ENCODE data around the gene PAFAH1B2. TPM values are rescaled to one million over a fixed set of nuclear protein-coding genes. Genes with fewer than 3 reads are reported as not detected.

Gene PAFAH1B2
- total and polyA plus RNA-seq, 2 donors (not counting 3 experiments of a cell fraction or from before 2014, with no cell fraction given): 34.2 to 128 TPM

GRCh38 chr11:117203069-117203407 lies 59.0 kb downstream of the PAFAH1B2 start:
- no peaks in the 10 kb centered on the region for H3K79me2 ChIP-seq (ENCODE audit: control insufficient read depth, insufficient read depth, low read length)
- no peak overlapping the region for H3K4me3 ChIP-seq (replicated peaks in 1 of 3; ENCODE audit: insufficient read depth in 1 of 3, low read depth in 1 of 3, low read length in 3 of 3)
- no TSS peak for BruUV-seq (replicated peaks)
- peaks cover 9% of the 10 kb centered on the region for H3K4me1 ChIP-seq (ENCODE audit: control insufficient read depth, extremely low read depth, insufficient read depth, low read length)
- H3K36me3 ChIP-seq (ENCODE audit: control insufficient read depth in 2 of 2, extremely low read depth in 1 of 2, insufficient read depth in 2 of 2, low read length in 2 of 2): peaks cover 0 to 4% of the 10 kb centered on the region in 2 experiments
- no peak overlapping the region for H3K9ac ChIP-seq (replicated peaks; ENCODE audit: extremely low read depth, insufficient read depth, low read length)
- FAIRE-seq (no peak), DNase-seq (ENCODE audit: low read depth, low spot score) (no peak)
- H2AFZ ChIP-seq (ENCODE audit: low read depth, low read length): no peak overlapping the region
- H3K27me3 ChIP-seq (ENCODE audit: control insufficient read depth in 2 of 2, insufficient read depth in 2 of 2, low read length in 2 of 2): no peaks in the 10 kb centered on the region
- TF ChIP-seq FOS (IDR thresholded peaks at IDR 0.05; ENCODE audit: borderline replicate concordance, insufficient read depth, low read length): no peak
- intact Hi-C loops (cut with micrococcal nuclease): no loop called here
- dilution Hi-C loops (cut with MboI; ENCODE audit: extremely low pct_ligation_motif_present, low sequenced_read_pairs): no loop called here
- H4K20me1 ChIP-seq (replicated peaks; ENCODE audit: control insufficient read depth, extremely low read depth, insufficient read depth, low read length): no peaks in the 10 kb centered on the region
- ChIA-PET CTCF (no interaction called here), POLR2A (no interaction called here)
- H3K9me3 ChIP-seq (replicated peaks; ENCODE audit: control insufficient read depth, insufficient read depth, low read length): no peaks in the 10 kb centered on the region
- H3K27ac ChIP-seq (ENCODE audit: insufficient read depth, low read depth, low read length): no peak overlapping the region
- H3K9me1 ChIP-seq (replicated peaks; ENCODE audit: control insufficient read depth, extremely low read depth, insufficient read depth, low read length): no peaks in the 10 kb centered on the region
- H3K4me2 ChIP-seq (ENCODE audit: insufficient read depth, low read length): no peak overlapping the region

DNA sequence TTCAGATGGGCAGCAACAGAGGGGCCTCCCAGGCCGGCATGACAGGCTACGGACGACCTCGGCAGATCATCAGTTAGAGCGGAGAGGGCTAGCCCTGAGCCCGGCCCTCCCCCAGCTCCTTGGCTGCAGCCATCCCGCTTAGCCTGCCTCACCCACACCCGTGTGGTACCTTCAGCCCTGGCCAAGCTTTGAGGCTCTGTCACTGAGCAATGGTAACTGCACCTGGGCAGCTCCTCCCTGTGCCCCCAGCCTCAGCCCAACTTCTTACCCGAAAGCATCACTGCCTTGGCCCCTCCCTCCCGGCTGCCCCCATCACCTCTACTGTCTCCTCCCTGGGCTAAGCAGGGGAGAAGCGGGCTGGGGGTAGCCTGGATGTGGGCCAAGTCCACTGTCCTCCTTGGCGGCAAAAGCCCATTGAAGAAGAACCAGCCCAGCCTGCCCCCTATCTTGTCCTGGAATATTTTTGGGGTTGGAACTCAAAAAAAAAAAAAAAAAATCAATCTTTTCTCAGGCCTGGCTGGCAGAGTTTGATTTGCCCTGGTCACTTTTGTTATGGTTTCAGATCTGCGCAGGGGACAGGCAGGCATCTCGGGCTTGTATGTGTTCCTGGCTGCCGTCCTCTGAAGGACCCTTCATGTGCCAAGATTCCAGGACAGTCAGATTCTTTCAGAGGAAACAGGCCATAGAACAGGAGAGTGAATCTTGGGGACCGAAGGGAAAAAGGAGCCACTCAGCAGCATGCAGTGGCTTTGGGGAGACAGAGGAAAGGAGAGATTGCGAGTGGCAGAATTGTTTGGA lies 60.4 kb downstream of the PAFAH1B2 start:
- ChIA-PET CTCF (no interaction called here), POLR2A (no interaction called here)
- Histone ChIP-seq H3K36me3 (ENCODE audit: control insufficient read depth in 2 of 2, extremely low read depth in 1 of 2, insufficient read depth in 2 of 2, low read length in 2 of 2) (peaks cover 0 to 4% of the 10 kb centered on the region in 2 experiments), H3K9me3 (replicated peaks; ENCODE audit: control insufficient read depth, insufficient read depth, low read length) (no peaks in the 10 kb centered on the region), H3K4me3 (replicated peaks in 1 of 3; ENCODE audit: insufficient read depth in 1 of 3, low read depth in 1 of 3, low read length in 3 of 3) (no peak overlapping the region), H3K27ac (ENCODE audit: insufficient read depth, low read depth, low read length) (no peak overlapping the region), H4K20me1 (replicated peaks; ENCODE audit: control insufficient read depth, extremely low read depth, insufficient read depth, low read length) (no peaks in the 10 kb centered on the region), H3K4me1 (ENCODE audit: control insufficient read depth, extremely low read depth, insufficient read depth, low read length) (peaks cover under 1% of the 10 kb centered on the region), H3K9me1 (replicated peaks; ENCODE audit: control insufficient read depth, extremely low read depth, insufficient read depth, low read length) (no peaks in the 10 kb centered on the region), H3K79me2 (ENCODE audit: control insufficient read depth, insufficient read depth, low read length) (no peaks in the 10 kb centered on the region), H3K4me2 (ENCODE audit: insufficient read depth, low read length) (no peak overlapping the region), H3K27me3 (ENCODE audit: control insufficient read depth in 2 of 2, insufficient read depth in 2 of 2, low read length in 2 of 2) (no peaks in the 10 kb centered on the region), H3K9ac (replicated peaks; ENCODE audit: extremely low read depth, insufficient read depth, low read length) (no peak overlapping the region), H2AFZ (ENCODE audit: low read depth, low read length) (no peak overlapping the region)
- FAIRE-seq: no peak
- dilution Hi-C loops (cut with MboI; ENCODE audit: extremely low pct_ligation_motif_present, low sequenced_read_pairs) (no loop called here), intact Hi-C loops (cut with micrococcal nuclease) (loop anchor here (5.0 kb wide), 1 partner anchor 72 kb away; no protein-coding TSS in a partner anchor)
- BruUV-seq (replicated peaks): no TSS peak
- TF ChIP-seq, protein P1, sequence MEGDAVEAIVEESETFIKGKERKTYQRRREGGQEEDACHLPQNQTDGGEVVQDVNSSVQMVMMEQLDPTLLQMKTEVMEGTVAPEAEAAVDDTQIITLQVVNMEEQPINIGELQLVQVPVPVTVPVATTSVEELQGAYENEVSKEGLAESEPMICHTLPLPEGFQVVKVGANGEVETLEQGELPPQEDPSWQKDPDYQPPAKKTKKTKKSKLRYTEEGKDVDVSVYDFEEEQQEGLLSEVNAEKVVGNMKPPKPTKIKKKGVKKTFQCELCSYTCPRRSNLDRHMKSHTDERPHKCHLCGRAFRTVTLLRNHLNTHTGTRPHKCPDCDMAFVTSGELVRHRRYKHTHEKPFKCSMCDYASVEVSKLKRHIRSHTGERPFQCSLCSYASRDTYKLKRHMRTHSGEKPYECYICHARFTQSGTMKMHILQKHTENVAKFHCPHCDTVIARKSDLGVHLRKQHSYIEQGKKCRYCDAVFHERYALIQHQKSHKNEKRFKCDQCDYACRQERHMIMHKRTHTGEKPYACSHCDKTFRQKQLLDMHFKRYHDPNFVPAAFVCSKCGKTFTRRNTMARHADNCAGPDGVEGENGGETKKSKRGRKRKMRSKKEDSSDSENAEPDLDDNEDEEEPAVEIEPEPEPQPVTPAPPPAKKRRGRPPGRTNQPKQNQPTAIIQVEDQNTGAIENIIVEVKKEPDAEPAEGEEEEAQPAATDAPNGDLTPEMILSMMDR (IDR thresholded peaks at IDR 0.05; ENCODE audit: extremely low read depth in 1 of 2, insufficient read depth in 1 of 2, low read depth in 1 of 2, low read length in 2 of 2): no peak
- no peak for TF ChIP-seq POLR2A (IDR thresholded peaks at IDR 0.05; ENCODE audit: low read depth, low read length)
- TF ChIP-seq MYC (IDR thresholded peaks at IDR 0.05; ENCODE audit: low read depth, low read length): no peak
- no peak for TF ChIP-seq GATA2 (IDR thresholded peaks at IDR 0.05; ENCODE audit: insufficient read depth, insufficient read length, low read depth, low read length)
- no peak for TF ChIP-seq POLR2AphosphoS5 (IDR thresholded peaks at IDR 0.05; ENCODE audit: insufficient read depth, low read depth, low read length)
- TF ChIP-seq, protein P2, sequence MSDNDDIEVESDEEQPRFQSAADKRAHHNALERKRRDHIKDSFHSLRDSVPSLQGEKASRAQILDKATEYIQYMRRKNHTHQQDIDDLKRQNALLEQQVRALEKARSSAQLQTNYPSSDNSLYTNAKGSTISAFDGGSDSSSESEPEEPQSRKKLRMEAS (IDR thresholded peaks at IDR 0.05; ENCODE audit: insufficient read depth, insufficient read length): no peak
- no peak for TF ChIP-seq FOS (IDR thresholded peaks at IDR 0.05; ENCODE audit: borderline replicate concordance, insufficient read depth, low read length)
- TF ChIP-seq JUN (IDR thresholded peaks at IDR 0.05; ENCODE audit: borderline replicate concordance, insufficient read depth, insufficient read length, low read depth): no peak
- TF ChIP-seq EZH2 (IDR thresholded peaks at IDR 0.05; ENCODE audit: borderline replicate concordance, low read depth, low read length, severe bottlenecking): no peak
- DNase-seq (ENCODE audit: low read depth, low spot score): no peak

All from endothelial cell of umbilical vein (primary cell).